GM21381 (cell line): ENCODE measurements around the gene PNPLA2.

Experiments
- ATAC-seq: cut with Tn5 transposase; IDR thresholded peaks from one replicate; pipeline ENCODE4 v1.9.1; 2021; ENCODE audit warnings: mild to moderate bottlenecking, moderate library complexity; ENCODE audit not compliant: unreplicated experiment

PNPLA2 gene

DNA sequence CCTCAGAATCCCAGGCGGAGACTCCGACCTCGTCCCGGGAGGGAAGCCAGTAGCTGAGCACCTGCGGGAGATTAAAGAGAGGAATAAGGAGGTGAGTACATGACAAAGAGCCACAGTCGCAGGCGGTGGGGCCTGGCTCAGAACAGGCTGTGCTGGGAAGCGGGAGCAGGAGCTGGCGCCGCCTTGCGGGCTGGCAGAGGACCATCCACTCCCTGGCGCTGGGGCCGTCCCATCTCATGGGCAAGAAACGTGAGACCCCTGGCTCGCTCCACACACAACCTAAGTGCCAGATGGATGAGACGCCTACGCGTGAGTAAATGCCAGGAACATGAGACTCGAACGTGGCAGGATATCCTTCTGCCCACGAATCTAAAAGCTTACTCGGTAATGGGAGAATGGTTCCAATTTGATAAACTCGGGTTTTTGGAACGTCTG lies 35.1 kb upstream of the PNPLA2 start:
- no peak for ATAC-seq

GRCh38 chr11:786235-787083 lies 32.3 kb upstream of the PNPLA2 start:
- ATAC-seq = no peak

- no peak for ATAC-seq
Observed at GRCh38 chr11:787084-787675, 31.5 kb upstream of the PNPLA2 start.

- no peak for ATAC-seq
Observed at GRCh38 chr11:788009-788640, 30.6 kb upstream of the PNPLA2 start.

DNA sequence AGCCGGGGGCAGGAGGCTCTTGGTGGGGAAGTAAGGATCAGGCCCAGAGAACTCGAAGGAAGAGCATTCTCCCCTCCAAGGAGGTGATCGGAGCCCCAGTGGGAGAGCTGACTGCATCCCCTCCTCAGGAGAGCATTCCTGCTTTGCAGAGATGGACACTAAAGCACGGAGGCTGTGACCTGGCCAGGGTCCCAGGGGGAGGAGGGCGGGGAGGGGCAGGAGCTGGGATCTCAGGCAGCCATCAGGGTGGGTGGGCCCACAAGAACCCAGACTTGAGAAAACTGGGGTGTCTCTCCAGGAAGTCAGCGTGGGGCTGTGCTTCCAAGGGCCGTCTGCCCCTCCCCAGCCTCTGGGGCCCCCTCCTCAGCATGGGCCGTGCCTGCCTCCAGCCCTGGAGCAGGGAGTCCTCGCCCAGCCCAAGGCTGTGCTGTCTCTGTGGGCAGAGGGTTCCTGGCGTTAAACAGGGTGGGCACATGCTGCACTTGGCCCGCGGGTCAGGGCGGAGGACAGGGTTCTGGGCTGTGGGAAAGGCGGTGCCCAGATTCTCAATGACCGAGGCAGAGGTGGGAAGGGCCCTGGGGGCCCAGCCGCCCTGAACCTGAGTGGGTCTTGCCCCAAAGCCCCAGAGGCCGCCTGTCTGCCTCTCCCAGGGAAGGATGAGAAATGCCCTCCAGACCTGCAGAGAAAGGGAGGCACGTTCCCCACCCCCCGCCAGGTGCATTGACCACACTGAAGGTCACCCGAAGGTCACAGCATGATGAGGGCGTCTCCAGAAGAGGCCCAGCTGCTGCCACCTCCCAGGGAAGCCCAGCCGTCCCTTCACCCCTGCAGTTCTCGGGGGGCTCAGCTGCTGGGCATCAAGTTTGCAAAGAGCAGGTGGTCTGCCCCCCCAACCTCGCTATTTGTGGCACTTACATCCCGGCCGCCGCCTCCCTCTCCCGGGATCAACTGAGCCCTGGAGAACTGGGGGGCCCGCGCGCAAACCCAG lies 29.5 kb upstream of the PNPLA2 start:
- no peak for ATAC-seq

DNA sequence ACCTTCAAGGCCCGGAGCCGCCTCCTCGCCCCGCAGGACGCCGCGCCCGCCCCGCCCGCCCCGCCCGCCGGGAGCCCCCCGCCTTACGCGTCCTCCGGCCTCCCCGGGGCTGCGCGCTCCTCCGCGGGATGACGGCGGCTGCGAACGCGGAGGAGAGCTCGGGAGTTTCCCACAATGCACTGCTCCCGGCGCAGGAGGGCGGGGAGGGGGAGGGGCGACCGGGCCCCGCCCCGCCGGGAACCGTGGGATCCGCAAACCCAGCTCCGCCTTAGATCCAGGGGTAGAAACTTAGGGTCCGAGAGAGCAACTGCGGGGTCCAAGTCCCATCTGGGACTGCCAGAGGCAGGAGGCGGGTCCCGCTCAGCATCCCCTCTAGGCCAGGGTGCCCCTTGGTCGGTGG lies 28.8 kb upstream of the PNPLA2 start, which contains the start of gene CEND1:
Gene CEND1 (minus strand): TSS at position 148 of the 400 bp plus-strand sequence. CDS start 1,514 bp downstream, outside the sequence.
- ATAC-seq = no peak

DNA sequence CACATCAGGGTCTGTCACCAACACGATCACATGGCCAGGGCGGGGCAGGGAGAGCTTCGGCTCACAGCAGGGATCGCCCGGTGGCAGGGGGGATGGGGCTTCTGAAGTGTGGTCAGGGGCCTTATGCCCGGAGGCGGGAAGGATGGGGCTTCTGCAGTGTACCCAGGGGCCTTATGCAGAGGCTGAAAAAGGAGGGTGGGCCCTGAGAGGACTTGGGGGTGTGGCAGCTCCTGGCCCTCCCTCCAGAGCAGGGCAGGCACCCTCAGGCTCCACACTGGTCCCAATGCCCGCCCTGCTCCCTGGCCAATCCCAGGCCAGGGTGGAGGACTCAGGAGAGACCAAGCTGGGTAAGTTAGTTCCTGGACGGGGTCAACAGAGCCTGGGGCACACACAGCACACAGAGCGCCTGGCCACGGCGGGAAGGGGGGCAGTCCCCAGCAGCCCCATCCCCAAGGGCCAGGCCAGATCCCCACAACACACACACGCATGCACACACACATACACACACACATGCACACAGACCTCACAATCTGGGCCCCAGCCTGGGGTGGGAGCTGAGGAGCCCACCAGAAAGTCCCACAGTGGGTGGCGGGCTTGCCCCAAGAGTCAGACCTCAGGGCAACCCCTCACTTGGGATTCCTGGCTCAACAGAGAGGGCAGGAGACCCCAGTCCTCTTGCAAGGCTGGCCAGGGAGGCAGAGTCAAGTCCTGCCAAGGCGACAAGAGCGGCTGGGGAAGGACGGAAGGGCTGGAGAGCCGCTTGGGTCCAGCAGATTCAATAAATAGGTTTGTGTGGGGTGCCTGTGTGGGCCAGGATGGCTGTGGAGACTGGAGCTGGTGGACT lies 27.8 kb upstream of the PNPLA2 start:
- ATAC-seq = no peak

GRCh38 chr11:791658-792534 lies 26.8 kb upstream of the PNPLA2 start:
- no peak for ATAC-seq

- ATAC-seq = no peak
Observed at GRCh38 chr11:792535-792821, 26.2 kb upstream of the PNPLA2 start.

DNA sequence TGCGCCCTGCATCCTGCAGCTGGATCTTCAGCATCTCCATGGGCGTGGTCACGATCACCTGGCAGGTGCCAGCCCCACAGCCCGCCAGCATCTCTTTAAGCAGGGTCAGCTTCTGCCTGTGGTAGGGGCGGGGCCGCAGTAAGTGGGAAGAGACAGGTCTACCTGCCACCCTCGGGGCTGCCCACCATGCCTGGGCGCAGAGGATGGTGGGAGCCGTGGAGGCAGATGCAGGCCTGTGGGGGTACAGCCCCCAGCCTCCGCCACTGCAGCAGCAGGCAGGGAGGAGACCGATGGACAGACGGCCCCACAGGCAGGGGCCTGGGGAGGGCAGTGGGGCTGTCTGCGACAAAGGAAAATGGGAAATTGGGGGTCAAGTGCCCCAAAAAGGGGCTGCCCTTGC lies 25.8 kb upstream of the PNPLA2 start:
- no peak for ATAC-seq

GRCh38 chr11:793556-793955 lies 25.2 kb upstream of the PNPLA2 start:
- ATAC-seq = no peak

- ATAC-seq = no peak
Observed at GRCh38 chr11:794013-794765, 24.5 kb upstream of the PNPLA2 start.

DNA sequence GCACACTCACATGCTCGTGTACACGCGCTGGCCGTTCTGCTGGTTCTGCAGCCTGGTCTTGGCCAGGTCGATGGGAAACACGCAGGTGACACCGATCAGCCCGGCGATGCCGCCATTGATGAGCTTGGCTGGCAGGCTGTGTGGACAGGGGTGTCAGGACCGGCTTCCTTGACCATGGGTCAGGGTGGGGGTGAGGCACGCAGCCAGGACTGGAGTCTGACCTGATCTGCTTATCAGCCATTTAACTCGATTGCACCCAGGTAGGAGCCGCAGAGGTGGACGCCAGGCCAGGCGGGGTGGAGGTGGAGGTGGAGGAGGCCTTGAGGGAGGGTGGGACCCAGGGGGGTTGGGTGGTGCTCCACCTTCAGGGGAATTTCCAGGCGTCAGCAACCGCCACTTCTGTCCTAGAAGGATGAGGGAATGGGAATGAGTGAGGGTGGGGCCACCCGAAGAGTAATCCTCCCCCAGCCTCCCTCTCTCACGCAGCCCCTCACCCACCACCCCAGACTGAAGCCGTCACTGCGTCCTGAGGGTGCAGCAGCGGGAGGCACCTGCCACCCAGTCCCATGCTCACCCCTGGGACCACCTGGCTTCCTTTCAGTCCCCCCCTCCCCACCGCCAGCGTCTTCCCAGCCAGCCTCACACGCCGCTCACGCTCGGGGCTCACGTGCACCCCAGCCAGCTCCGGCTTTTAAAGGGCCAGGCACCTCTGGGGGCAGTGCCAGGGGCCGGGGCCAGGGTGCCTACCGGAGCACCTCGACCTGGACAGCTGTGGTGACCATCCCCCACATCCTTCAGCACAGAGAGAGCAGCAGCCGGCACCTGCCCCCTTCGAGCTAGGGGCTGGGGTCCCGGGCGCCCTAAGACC lies 23.7 kb upstream of the PNPLA2 start:
- no peak for ATAC-seq

DNA sequence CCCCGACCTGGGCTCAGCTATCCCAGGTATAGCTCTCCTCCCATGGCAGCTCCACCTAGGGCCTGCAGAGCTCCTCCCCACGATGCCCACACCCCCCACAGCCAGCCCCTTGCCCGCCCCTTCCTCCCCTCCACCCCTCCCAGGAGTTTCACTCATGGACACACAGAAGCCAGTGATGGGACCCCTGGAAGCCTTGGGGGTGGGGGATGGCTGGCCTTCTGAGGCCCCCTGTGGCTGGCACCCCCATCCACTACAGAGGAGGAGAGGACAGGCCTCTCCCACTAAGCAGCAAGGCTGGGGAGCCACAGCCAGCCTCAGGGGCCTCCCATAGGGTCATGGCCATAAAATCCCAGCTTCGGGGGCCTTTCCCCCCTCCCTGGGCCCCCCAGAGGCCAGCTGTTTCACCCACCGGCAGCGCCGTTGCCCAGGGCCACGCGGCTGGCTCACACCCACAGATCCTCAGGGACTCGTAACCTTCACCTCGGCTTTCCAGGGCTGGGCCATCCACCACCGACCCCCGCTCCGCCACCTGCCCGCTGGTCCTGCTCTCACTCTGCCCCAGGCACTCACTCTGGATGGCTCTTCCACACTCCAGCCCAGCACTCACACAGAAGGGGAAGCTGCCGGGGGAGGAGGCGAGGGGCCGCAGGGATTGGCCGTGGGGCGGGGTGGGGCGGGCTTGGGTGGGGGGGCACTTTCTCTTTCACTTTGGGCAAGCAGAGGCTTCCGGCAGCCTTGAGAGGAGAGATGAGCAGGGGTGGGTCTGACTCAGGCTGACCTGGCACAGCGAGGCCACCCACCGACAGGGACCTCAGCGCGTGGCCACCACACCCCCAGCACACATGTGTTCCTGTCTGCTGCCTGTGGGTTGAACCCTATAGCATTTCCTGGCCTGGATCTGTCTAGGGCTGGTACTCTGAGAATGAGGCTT lies 22.8 kb upstream of the PNPLA2 start:
- peak; percentile 22 for ATAC-seq

DNA sequence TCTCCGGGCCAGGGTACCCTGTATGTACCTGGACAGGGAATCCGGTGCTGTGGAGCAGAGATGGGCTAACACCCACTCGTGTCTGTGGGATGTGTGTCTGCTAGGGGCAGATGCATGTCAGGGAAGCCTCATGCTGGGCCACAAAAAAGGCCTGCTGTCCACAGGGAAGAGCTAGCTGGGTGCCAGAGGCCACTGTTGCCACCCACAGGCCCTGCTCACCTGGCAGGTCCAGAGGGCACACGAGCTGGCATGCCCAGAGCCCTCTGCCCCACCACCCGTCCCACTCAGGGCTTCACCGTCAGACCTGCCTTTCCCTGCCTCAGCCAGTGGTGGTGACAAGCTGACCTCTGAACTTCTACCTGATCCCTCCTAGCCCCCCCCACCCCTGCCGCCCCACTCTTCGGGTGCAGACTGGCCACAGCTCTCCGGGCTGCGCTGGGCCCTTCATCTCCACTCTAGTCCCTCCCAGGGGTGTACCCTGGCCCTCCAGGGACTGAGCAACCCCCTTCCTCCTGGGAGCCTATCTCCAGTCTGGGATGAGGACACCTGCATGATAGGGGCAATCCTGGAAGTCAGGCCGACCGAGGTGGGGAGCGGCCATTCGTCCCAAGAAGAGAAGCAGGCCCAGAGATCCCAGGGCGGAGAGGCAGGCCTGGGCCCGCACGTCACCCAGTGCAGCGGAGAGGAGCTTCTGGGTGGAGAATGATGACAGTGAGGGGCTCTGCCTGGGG lies 22.0 kb upstream of the PNPLA2 start:
- no peak for ATAC-seq
